HG02642 (cell line): ENCODE measurements around the gene PDCD1.
A peak's percentile ranks its signal among the peaks of the same experiment; 100 is the strongest.
"Not testable (repeated sequence)": the region's sequence is repeated elsewhere in the genome, so short reads cannot be mapped to it uniquely, and the experiment has no call there.

Source experiments
- ATAC-seq: cut with Tn5 transposase; IDR thresholded peaks from one replicate; pipeline ENCODE4 v1.9.1; 2021; ENCODE audit warnings: mild to moderate bottlenecking; ENCODE audit not compliant: unreplicated experiment, poor library complexity

Gene PDCD1

DNA sequence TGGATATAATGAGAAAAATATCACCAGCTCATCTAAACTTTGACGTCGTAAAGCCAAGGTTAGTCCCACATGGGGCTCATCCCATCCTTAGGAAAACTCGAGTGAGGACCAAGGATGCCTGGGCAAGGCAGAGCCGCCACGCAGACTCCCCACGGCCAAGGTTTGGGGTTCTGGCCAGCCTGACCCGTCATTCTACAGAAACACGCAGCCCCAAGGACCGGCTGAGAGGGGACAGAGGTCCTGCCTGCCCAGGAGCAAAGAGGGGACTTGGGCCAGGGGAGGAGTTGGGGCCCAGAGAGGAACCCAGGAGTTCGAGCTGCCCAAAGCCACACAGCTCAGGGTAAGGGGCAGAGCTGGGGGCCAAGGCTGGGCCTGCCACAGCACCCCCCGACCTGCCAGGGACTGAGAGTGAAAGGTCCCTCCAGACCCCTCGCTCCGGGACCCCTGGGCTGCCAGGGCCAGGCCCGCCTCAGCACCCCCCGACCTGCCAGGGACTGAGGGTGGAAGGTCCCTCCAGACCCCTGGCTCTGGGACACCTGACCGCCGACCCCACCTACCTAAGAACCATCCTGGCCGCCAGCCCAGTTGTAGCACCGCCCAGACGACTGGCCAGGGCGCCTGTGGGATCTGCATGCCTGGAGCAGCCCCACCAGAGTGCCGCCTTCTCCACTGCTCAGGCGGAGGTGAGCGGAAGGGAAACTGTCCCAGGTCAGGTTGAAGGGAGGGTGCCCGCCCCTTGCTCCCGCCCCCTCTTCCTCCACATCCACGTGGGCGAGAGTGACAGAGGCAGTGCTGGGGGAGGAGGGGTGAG is at the start of gene PDCD1:
Gene PDCD1, minus strand, starts transcription at position 689 of the 811 bp plus-strand sequence. Its CDS starts 56 bp downstream, at position 633.
- peak; percentile 34 for ATAC-seq

DNA sequence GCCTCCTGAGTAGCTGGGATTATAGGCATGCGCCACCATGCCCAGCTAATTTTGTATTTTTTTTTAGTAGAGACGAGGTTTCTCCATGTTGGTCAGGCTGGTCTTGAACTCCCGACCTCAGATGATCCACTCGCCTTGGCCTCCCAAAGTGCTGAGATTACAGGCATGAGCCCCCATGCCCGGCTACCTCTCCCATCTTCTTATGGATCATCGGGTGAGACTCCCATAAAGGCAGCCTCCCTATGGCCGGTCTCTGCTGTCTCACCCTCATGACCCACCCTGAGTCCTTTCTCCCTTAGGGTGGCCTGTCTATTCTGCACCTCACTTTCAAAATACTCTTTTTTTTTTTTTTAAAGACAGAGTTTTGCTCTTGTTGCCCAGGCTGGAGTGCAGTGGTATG is 49.1 kb upstream of the PDCD1 start:
- ATAC-seq = not testable (repeated sequence)

DNA sequence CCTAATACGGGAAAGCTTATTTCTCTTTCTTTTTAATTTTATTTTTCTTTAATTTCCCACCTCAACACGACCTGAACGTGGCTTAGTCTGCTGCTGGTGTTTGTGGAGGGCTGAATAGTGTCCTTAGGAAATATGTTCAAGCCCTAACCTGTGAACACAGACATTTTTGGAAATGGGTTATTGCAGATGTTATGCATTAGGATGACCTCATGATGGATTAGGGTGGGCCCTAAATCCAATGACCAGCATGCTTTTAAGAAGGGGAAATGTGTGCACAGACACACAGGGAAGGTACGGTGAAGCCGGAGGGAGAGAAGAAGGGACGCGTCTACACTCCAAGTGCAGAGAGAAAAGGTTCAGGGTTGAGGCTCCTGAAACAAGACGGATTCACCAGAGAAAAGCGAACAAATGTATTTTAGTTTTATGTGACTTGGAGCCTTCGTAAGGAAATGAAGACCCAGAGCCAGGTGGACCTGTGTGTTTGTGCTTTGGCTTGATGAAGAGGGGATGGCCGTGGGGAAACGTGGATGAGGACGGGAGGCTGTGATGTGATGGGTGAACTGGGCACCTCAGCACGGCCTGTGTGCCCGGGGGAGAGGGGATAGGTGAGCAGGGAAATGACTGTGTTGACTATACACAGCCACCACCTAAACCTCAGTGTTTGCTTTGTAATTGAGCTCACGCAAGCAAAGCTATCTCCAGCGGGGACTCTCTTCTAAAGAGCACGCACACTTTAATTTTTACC is 48.3 kb upstream of the PDCD1 start:
- ATAC-seq = no peak

DNA sequence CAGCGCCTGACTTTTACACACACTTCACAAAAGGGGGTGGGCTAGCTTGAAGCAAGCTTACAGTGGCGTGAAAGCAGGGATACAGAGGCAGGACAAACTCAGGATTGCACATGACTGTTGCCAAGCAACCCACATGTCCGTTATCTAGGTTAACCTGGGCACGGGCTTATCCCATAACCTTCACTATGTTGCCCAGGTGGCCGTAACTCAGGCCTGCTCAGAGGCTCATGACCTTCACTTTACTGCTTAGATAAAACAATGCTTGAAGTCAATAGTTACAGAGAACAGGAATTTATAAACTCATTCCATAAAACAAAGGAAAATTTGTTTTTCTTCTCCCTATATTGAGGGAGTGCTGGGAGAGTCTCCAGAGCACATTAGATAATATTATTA is 47.7 kb upstream of the PDCD1 start:
- not testable (repeated sequence) for ATAC-seq

DNA sequence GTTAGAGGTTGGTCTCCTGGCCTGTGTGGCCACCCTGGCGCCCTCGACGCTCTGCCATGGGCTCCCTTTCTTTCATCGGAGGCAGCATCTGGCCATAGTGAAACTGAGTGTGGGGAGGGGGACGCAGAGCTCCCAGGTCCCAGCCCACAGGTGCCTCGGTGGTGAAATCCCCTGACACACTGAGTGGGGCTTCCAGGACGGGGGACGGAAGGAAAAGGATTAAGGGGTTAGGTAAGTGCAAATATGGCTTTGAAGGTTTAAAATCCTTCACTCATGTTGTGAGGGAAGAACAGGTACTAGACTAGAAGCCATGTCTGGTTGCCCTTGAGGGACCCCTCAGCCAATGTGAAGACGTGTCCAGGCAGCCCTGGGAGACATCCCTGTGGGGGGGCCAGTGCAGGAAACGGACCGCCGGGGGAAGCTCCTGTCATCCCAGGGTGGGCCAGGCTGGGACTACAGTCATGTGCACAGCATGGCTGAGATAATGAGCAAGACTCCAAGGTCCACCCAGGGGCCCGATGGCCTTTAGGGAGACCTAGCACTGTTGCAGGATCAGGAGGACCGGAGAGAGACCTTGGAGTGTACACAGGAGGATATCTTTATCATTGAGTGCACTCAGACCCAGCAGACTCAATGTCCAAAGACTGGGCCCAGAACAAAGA is 47.2 kb upstream of the PDCD1 start:
- no peak for ATAC-seq

DNA sequence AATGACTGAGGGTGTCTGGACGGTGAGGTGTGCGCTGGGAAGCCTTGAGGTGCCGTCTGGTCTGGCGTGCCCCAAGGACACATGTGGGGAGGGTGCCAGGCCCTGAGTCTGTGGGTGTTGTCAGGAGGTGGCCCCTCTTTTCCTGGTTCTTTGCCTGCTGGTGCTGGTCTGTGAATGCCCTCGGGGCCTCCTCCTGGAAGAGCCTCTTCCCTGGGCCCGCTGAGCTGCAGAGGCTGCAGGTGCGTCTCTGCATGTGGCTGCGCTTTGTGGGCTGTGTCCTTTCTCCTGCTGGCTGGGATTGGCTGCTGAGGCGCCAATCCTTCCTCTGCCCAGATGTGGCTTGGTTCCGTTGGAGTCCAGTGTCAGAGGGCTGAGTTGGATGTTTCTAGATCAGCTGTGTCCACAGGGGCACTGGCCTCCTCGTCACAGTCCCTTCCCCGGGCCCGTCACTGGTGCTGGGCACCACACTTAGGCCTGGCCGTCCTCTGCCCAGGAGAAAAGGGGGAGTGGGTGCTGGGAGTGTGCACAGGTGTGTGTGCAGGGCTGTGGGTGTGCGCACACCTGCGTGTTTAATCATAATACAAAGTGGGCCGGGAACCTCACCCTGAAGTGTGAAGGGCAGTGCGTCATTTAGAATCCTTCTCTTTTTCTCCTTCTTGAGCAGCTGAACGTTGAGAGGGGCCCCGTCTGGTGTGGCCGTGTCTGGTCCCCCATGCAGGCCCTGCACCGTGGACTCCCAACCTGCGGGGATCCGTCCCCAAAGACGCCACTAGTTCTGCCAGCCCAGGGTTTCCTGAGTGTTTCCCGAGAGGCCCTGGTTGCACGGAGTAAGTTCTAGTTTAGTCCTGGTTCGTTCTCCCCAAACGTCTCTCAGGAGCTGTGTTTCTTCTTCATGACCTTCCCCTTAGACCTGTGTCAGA is 46.4 kb upstream of the PDCD1 start:
- no peak for ATAC-seq

DNA sequence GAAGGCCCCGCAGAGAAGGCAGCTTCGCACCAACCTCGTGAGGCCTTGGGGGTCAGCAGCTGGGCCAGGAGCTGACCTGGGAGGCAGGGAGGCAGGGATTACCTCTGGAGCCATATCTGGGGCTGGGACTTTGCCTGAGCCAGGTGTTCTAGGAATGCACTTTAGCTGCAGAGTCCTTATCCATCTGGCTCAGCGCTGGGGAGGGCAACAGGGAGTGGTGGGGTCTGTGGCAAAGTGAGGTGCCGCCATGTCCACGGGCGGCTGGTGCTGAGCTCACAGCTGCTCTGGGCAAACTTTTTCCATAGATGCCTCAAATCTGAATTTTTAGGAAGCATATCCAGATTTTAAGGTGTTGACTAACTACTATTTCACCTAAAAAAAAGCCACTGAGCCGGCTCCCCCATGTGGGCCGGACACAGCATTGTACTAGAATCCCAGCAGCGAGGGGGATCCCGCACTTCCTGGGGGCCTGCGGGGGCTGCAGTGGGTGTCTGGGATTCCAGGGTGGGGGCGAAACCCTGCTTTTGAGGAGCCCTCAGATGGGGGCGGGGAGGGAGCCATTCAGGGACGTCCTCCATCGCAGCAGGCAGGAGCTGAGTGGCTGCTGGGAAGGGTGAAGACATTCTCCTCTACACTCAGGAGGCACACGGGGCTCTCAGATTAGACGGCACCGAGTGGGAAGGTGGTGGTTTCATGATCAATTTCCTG is 45.5 kb upstream of the PDCD1 start:
- ATAC-seq = no peak

DNA sequence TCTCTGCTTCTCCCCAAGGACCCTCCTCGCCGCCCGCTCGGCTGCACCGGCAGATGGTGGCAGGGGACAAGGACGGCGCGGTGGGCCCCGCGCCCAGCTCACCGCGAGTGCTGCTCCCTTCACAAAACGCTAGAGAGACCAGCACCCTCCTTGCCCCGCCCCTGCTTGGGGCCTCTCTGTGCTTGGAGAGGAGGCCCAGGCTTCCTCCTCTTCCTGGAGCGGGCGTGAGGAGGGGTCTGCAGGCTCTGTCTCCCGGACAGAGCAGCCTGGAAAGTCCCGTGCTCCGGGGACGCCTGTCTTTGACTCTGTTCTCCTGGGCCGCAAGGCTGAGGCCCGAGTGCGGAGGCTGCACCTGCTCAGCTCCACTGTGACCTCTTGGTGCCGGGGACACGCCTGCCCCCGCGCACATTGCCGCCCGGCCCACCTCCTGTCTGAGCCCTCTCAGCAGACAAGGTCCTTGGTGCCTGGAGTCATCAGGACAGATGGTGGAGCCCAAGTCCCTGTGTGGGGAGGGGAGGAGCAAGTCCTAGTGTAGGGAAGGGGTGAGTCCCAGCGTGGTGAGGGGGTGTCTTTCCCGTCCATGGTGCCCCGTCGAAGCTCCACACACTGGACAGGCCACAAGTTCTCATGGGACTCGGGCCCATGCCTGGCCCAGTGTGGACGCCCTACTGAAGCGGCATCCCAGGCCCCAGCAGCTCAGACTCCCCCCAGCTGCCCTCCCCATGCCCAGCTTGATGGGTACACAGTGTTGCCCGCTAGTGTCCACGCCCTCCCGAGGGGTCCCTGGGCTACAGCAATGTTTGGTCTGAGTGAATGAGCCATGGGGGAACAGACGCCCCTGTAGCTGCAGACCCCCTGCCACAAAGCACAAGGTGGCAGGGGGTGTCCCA is 44.7 kb upstream of the PDCD1 start:
- ATAC-seq = no peak

DNA sequence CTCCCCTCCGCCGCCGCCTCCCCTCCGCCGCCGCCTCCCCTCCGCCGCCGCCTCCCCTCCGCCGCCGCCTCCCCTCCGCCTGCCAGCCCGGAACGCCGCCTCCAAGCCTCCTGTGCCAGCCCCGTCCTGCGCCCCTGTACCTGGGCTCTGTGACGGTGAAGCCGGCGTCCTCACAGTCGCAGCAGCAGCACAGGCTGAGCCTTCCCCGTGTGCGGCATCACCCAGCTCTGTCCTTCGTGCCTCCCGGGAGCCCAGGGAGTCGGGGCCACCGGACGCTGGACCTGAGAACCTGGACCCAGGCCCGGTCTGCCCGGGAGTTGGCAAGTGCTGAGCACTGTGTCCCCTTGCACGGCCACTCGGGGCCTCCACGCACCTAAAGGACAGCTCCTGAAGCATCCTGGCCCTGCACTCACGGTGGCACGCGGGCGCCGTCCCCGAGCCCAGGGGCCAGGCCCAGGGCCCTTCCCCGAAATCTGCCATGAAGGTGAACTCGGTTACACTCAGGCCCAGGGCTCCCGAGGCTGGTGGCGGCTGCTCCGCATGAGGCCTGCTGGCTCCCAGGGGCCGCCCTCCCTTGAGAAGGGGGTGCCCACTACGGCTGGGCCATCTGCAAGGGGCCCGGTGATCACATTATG is 43.8 kb upstream of the PDCD1 start:
- no peak for ATAC-seq

DNA sequence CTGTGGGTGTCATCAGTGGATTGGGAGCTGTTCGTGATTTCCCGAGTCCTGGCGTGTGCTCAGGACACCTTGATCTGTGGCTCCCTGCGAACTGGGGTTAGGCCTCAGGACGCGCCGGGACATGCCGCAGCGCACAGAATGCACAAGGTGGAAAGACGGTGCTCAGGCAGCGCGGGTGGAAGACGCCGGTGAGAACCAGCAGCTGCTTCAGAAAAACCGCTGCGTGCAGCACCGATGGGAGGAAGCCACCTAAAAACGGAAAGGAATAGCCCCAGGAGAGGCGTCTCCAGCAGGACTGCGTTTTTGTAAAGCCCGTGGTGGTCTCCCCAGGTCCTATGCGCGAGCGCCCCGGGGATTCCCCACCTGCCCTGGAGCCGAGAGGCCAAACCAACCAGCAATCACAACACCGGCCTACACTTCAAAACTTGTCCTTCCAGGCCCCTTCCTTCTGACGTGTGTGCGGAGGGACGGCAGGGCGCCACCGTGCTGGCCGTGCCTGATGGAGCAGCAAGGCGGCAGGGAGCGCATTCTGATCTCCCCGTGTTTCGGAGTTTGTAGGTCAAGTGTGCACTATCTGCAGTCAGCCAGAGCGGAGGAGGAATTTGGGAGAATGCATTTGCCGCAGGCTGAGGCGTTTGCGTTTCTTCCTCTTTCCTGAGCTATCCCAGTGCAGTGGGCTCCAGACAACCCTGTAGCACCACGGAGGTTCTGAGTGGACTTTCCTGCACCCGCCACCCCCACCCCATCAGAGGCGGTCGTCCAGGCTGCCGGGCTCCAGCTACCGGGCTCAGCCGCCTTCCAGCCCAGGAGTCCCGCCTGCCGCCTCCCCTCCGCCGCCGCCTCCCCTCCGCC is 43.0 kb upstream of the PDCD1 start:
- ATAC-seq = no peak

DNA sequence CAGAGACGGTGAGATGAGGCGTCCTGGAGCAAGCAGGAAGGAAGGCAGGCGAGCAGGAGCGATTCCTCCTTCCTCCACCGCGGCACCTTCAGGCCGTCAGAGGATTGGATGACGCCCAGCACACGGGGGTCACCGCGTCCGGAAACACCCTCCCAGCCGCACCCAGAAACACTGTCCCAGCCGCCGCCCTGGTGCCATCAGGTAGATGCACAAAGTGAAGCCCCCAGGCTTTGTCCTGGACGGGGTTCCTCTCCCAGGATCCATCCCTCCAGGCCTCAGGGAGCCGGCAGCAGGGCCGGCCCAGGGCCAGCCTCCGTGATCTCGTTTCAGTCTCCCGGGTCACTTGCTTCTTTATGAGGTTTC is 42.3 kb upstream of the PDCD1 start:
- no peak for ATAC-seq

DNA sequence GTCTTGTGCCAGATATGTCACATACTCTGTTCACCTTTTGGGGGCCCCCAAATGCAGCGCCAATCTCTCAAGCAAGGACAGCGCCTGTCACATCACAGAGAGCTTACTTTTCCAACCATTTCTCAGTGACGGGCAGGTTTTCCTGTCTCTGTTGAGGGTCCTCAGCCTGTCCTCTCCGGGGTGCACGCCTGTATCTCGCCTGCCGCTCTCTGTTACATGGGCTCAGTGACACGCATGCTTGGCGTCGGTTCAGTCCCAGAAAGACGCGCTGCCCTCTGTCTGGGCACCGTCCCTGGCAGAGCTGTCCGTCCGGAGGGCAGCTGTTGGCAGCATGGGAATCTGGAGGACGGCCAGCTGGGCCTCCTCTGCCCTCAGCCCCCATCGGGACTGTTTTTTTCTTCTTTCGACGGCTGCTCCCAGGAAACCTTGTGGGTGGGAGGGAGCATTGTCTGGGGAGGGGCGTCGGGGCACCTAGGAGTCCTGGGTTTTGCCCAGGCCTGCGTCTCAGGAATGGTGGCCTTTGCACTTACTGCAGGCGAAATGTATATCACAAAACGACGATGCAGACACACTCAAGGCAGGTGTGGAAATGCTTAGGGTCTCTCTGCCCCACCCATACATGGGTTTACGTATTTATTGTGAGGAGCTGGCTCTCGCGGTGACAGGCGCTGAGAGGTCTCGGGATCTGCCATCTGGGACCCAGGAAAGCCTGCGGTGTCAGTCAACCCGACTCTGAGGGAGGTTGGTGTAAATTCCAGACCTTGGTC is 41.7 kb upstream of the PDCD1 start:
- no peak for ATAC-seq

DNA sequence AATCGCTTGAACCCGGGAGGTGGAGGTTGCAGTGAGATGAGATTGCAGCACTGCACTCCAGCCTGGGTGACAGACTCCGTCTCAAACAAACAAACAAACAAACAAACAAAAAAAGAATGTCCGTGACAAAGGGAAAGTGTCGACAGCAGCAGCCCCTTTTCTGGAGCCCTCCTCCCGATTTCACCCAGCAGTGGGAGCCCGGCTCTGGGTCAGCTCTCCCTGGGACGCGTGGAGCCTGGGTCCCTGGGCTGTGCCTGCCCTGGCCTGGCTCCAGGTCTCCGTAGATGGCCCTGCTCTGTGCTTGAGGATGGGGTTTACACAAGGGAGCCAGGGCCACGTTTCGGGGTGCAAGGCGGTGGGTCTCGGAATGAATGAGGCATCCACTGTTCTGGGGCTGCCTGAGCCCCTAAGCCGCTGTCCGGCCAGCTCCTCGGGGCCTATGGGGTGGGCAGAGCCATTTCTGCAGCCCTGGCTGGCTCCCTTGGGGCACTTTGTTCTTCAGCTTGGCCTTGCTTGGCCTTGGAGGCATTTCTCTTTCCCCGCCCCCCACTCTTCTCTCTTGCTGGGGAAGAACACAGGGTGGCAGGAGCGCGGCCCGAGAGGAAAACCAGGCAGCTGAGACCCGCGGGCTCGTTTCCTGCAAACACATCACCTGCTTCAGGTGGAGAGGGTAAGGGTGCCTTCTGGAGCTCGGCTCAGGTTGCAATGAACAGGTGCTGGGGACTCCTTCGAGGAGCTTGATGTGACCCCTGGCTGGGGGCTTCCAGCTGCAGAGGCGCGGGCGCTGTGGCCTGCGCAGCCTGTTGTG is 40.0 kb upstream of the PDCD1 start:
- ATAC-seq = no peak

DNA sequence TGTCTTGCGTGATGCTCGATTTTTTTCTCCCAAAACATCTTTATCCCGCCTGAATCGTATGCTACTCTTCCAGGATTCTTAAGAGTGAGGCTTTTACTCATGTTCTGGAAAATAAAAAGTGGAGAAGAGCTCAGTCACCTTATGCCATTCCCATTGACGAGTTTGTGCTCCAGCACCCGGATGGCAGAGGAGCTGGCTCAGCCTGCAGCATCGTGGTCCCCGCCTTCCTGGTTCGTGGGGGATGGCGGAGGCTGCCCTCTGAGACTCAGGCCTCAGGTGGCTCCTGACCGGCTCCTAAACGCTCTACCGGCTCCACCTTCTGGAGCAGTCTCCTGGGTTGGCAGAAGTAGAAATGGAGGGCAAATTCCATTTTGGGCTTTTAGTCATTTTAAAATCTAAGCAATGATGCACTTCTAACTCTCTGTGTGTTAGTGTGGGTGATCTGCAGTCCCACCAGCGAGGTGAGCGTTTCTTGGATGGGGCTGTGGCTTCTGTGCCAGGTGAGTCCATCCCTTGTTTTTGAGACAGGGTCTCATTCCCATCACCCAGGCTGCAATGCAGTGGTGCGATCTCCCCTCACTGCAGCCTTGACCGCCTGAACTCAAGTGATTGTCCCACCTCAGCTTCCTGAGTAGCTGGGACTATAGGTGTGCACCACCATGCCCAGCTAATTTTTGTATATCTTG is 38.7 kb upstream of the PDCD1 start:
- ATAC-seq = no peak

DNA sequence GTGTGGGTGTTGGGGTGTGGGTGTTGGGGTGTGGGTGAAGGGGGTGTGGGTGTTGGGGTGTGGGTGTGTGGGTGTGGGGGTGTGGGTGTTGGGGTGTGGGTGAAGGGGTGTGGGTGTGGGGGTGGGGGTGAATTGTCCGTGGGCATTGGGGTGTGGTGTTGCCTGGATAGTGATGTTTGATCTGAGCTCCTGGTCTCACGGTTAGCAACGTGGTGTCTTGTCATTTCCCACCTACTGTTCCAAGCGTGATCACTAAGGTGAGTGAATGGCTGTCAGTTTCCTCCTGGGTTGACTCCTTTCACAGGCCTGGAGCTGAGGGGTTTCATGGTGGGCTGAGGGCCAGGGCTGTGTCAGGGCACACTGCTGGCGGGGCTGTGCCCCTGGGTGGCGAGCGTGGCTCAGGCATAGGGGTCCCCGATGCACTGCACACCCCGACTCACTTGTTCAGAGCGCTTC is 38.1 kb upstream of the PDCD1 start:
- no peak for ATAC-seq
